Measurements from ENCODE around the gene RASD2. TPM values are rescaled to one million over a fixed set of nuclear protein-coding genes. Genes with fewer than 3 reads are reported as not detected.

The RASD2 gene
- total and polyA plus RNA-seq, 2 donors from 2014 or later: 1.1 to 3.4 TPM

DNA sequence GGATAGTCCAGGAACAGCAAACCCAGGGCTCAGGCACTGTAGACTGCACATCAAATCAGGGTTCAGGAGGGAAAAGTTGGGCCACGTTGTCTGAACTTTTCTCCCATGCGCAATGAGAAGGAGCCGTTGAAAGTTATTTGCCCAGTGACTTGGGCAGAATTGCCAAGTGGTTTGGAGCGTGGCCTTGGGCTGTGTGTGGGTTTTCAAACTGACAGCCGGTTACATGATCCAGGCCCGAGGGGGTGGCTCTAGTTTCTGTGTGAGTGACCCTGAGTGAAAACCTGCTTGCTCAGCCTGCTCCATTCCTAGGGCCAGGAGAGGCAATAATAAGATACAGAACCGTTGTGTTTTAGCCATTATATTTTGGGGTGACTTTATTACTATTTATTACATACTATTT, 56.2 kb downstream of the RASD2 start:
- intact Hi-C loops (cut with DNase I): no loop called here
- Histone ChIP-seq H3K4me1 (ENCODE audit: control insufficient read depth in 2 of 3, insufficient read depth in 2 of 3, low read depth in 1 of 3, low read length in 3 of 3) (no peaks in the 10 kb centered on the region), H3K36me3 (ENCODE audit: control insufficient read depth in 2 of 3, insufficient read depth in 3 of 3, low read length in 3 of 3) (no peaks in the 10 kb centered on the region), H3K27ac (ENCODE audit: low read depth in 2 of 2, low read length in 2 of 2) (no peak overlapping the region), H3K9me3 (ENCODE audit: control insufficient read depth in 2 of 3, insufficient read depth in 1 of 3, low read length in 3 of 3) (no peaks in the 10 kb centered on the region), H3K27me3 (ENCODE audit: control insufficient read depth, insufficient read depth, low read length) (no peaks in the 10 kb centered on the region), H3K9ac (ENCODE audit: low read length in 3 of 3) (no peak overlapping the region), H3K4me3 (ENCODE audit: low read length in 3 of 3) (no peak overlapping the region)
- DNase-seq (peak in 4 of 5 donors; percentile 23 to 60 (median 54)), FAIRE-seq (no peak)
- no peak for TF ChIP-seq CTCF (IDR thresholded peaks at IDR 0.05; ENCODE audit: borderline replicate concordance, extremely low read depth, insufficient read depth)

- no peaks in the 10 kb centered on the region for H3K27me3 ChIP-seq (ENCODE audit: control insufficient read depth, insufficient read depth, low read length)
- H3K4me1 ChIP-seq (ENCODE audit: control insufficient read depth in 2 of 3, insufficient read depth in 2 of 3, low read depth in 1 of 3, low read length in 3 of 3): no peaks in the 10 kb centered on the region
- FAIRE-seq (no peak), DNase-seq (peak in 1 of 5 donors; percentile 49)
- no peaks in the 10 kb centered on the region for H3K36me3 ChIP-seq (ENCODE audit: control insufficient read depth in 2 of 3, insufficient read depth in 3 of 3, low read length in 3 of 3)
- H3K4me3 ChIP-seq (ENCODE audit: low read length in 3 of 3): no peak overlapping the region
- no peak overlapping the region for H3K9ac ChIP-seq (ENCODE audit: low read length in 3 of 3)
- H3K27ac ChIP-seq (ENCODE audit: low read depth in 2 of 2, low read length in 2 of 2): no peak overlapping the region
- intact Hi-C loops (cut with DNase I): no loop called here
- no peak for TF ChIP-seq CTCF (IDR thresholded peaks at IDR 0.05; ENCODE audit: borderline replicate concordance, extremely low read depth, insufficient read depth)
- H3K9me3 ChIP-seq (ENCODE audit: control insufficient read depth in 2 of 3, insufficient read depth in 1 of 3, low read length in 3 of 3): no peaks in the 10 kb centered on the region
Observed at GRCh38 chr22:35597692-35598395, 57.2 kb downstream of the RASD2 start.

GRCh38 chr22:35598396-35598710, 57.7 kb downstream of the RASD2 start:
- TF ChIP-seq CTCF (IDR thresholded peaks at IDR 0.05; ENCODE audit: borderline replicate concordance, extremely low read depth, insufficient read depth): no peak
- Histone ChIP-seq H3K4me1 (ENCODE audit: control insufficient read depth in 2 of 3, insufficient read depth in 2 of 3, low read depth in 1 of 3, low read length in 3 of 3) (no peaks in the 10 kb centered on the region), H3K36me3 (ENCODE audit: control insufficient read depth in 2 of 3, insufficient read depth in 3 of 3, low read length in 3 of 3) (no peaks in the 10 kb centered on the region), H3K9ac (ENCODE audit: low read length in 3 of 3) (no peak overlapping the region), H3K4me3 (ENCODE audit: low read length in 3 of 3) (no peak overlapping the region), H3K27ac (ENCODE audit: low read depth in 2 of 2, low read length in 2 of 2) (no peak overlapping the region), H3K9me3 (ENCODE audit: control insufficient read depth in 2 of 3, insufficient read depth in 1 of 3, low read length in 3 of 3) (no peaks in the 10 kb centered on the region), H3K27me3 (ENCODE audit: control insufficient read depth, insufficient read depth, low read length) (no peaks in the 10 kb centered on the region)
- intact Hi-C loops (cut with DNase I): no loop called here
- DNase-seq: no peak
- no peak for FAIRE-seq

DNA sequence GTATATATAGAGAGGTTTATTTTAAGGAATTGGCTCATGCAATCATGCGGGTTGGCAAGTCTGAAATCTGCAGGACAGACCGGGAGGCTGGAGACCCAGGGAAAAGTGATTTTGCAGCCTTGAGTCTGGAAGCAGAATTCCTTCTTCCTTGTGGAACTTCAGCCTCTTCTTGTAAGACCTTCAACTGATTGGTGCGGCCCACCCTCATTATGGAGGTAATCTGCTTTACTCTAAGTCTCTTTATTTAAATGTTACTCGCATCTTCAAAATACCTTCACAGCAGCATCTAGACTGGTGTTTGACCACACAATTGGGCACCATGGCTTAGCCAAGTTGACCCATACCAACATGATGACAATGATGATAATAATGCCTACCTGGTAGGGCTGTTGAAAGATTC, 58.7 kb downstream of the RASD2 start:
- Histone ChIP-seq H3K36me3 (ENCODE audit: control insufficient read depth in 2 of 3, insufficient read depth in 3 of 3, low read length in 3 of 3) (no peaks in the 10 kb centered on the region), H3K27me3 (ENCODE audit: control insufficient read depth, insufficient read depth, low read length) (no peaks in the 10 kb centered on the region), H3K9ac (ENCODE audit: low read length in 3 of 3) (no peak overlapping the region), H3K27ac (ENCODE audit: low read depth in 2 of 2, low read length in 2 of 2) (no peak overlapping the region), H3K4me1 (ENCODE audit: control insufficient read depth in 2 of 3, insufficient read depth in 2 of 3, low read depth in 1 of 3, low read length in 3 of 3) (no peaks in the 10 kb centered on the region), H3K4me3 (ENCODE audit: low read length in 3 of 3) (no peak overlapping the region), H3K9me3 (ENCODE audit: control insufficient read depth in 2 of 3, insufficient read depth in 1 of 3, low read length in 3 of 3) (no peaks in the 10 kb centered on the region)
- DNase-seq (no peak), FAIRE-seq (no peak)
- TF ChIP-seq CTCF (IDR thresholded peaks at IDR 0.05; ENCODE audit: borderline replicate concordance, extremely low read depth, insufficient read depth): no peak
- intact Hi-C loops (cut with DNase I): no loop called here

All from kidney (tissue), 14 donors.